HG03571 (cell line): Measurements from ENCODE around the gene RANBP10.
"Not testable (repeated sequence)": the region's sequence is repeated elsewhere in the genome, so short reads cannot be mapped to it uniquely, and the experiment has no call there.

Source experiments
- ATAC-seq: cut with Tn5 transposase; IDR thresholded peaks from one replicate; pipeline ENCODE4 v1.9.1; 2021; ENCODE audit not compliant: unreplicated experiment

RANBP10 gene

DNA sequence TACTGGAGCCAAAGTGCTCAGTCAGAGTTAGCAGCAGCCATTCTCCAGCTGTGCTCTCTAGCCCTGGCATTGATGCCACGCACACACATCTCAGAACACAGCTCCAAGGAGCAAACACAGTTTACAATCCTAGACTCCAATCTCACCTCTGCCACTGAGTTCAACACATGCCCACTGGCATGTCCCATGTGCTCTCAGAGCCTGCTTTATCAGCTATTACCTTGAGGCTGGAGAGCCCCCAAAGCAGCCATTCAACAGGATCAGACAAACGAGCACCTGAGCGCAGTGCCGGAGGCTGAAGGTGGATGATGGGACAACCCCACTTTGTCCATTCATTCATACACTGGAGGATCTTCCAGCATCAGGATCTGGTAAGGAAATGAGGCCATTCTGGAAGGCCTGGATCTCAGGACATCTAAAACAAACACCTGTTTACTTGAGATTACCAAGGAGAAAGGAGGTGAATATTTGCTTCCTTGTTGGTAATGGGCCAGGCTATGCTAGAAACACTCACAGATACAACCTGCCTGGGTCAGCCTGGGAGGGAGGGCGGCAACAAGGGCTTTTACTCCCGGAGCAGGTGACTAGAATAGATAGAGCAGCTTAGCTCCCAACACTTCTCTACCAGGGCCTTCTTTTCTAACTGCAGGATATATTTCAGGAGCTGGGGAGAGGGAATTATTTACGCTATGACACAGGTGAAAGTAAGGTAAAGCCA lies 25.4 kb downstream of the RANBP10 start:
- no peak for ATAC-seq

DNA sequence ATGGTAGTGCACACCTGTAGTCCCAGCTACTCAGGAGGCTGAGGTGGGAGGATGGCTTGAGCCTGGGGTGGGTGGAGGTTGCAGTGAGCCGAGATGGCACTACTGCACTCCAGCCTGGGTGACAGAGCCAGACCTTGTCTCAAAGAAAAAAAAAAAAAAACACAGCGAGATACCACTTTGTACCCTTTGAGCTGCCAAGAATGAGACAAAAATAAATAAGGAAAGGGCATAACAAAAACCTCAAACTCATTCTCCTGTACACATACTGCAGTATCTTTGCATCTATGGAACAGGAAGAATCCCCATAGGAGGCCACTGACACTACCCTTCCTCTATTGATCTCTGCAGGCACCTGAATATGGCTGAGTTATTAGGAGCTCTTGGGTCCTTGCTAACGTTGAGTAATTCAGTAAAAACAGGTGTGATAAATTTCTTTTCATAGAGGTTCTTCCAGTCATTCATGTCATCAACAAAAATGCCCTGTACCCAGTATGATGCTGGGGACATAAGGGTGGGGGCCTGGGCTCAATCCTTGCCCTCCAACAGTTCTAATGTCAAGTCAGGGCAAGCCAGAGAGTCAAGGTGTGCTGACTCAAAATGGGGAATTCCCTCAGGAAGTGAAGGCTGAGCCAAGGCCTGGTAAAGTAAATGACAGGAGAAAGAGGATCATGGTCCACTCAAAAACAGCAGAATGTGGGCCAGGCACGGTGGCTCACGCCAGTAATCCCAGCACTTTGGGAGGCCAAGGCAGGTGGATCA lies 26.9 kb downstream of the RANBP10 start:
- no peak for ATAC-seq

DNA sequence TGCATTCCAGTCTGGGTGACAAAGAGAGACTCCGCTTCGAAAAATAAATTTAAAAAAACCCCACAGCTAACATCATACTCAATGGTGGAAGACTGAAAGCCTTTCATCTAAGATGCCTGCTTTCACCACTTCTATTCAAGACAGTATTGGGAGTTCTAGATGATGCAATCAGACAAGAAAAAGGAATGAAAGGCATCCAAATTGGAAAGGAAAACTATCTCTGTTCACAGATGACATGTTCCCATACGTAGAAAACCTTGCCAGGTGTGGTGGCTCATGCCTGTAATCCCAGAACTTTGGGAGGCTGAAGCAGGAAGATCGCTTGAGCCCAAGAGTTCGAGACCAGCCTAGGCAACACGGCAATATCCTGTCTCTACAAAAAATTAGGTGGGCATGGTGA lies 31.1 kb downstream of the RANBP10 start:
- no peak for ATAC-seq

DNA sequence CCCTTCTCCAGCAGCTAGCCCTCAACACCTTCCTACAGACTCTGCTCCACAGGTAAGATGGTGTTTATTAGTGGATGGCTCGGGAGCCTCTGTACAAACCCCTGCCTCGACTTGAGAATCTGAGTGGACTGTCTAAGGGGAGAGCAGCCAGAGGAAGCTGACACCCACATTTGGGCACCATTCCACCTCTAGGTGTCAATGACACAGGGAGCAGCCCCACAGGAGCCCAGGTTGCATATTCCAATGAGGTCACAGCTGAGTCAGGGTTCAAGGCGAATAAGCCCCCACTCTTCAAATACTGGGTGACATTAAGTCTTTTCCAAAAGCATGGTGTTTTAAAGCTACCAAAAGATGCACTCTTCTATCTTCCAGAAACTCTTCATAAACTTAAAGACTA lies 31.9 kb downstream of the RANBP10 start:
- no peak for ATAC-seq

DNA sequence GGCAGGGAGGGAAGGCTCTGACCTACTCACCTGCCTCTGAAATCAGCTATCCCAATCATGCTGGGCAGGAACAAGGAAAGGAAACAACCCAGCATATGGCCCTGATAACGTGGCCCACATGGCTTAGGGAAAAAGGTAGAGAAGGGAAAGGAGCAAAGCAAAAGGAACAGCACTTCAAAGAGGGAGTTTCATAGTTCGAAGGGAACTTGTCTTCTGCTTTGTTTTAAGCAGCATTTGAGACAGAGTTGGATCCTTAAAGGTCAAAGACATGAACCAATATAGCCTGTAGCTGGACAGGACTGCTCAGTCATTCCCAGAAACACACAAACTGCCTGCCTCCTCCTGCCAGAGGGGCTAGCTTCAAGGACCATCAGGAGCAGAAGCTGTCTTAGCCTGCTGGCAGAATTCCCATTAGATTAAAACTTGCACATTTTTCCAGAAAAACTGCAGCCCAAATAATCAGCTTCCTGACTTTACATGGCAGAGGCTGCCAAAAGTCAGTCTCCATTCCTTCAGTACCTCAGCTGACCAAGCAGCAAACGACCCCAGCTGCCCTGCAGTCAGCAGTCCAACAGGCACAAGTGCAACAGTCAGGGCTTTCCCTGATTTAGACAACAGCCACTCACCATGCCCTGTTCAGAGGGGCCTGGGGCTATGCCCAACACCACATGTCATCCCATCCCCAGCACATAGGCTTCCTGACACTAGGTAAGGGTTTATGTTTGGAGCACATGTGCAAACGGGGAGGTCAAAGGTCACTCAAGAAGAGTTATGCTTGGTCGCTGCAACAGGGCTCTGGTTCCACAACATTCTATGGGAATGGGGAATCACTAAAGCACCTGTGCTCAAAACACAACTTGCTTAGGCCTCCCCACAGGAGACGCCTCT lies 32.5 kb downstream of the RANBP10 start:
- no peak for ATAC-seq

DNA sequence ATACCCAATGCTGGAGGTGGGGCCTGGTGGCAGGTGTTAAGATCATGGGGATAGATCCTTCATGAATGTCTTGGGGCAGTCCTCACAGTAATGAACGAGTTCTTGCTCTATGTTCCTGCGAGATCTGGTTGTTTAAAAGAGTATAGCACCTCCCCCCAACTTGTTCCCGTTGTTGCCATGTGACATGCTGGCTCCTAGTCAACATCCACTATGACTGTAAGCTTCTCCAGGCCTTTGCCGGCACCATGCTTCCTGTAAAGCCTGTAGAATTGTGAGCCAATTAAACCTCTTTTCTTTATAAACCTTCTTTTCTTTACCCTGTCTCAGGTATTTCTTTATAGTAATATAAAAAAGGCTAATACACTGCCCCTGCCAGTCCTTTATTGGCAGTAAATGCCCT lies 33.3 kb downstream of the RANBP10 start:
- ATAC-seq: no peak

DNA sequence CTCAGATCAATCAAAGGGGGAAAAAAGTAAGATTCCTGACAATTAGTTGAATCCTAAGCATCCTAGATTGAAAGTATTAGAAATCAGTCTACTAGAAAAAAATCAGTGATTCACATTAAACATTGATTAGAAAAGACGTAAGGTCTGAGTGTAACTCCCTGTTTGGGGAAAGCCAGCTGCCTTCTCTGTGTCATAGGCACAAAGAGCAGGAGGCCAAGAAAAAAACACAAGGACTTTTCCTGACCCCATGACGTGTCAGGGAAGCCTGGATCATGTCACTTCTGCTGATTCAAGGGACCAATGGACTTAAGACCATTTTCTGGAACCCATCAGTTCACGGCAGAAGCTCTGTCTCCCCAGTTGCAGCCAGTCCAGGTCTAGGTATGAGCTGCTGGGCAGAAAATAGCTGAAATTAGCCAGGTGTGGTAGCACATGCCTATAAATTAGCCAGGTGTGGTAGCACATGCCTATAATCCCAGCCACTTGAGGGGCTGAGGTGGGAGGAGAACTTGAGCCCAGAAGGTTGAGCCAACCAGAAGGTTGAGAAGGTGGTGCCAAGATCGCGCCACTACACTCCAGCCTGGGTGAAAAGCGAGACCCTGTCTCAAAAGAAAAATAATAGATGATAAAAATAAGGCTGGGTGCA lies 35.9 kb downstream of the RANBP10 start:
- ATAC-seq: no peak

DNA sequence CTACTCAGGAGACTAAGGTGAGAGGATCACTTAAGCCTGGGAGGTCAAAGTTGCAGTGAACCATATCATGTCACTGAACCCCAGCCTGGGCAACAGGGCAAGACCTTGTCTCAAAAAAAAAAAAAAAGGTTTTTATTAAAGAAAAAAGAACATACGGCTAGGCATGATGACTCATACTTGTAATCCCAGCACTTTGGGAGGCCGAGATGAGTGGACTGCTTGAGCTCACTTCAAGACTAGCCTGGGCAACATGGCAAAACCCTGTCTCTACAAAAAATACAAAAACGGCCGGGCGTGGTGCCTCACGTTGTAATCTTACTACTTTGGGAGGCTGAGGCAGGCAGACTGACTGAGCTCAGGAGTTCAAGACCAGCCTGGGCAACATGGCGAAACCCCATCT lies 38.4 kb downstream of the RANBP10 start:
- no peak for ATAC-seq

DNA sequence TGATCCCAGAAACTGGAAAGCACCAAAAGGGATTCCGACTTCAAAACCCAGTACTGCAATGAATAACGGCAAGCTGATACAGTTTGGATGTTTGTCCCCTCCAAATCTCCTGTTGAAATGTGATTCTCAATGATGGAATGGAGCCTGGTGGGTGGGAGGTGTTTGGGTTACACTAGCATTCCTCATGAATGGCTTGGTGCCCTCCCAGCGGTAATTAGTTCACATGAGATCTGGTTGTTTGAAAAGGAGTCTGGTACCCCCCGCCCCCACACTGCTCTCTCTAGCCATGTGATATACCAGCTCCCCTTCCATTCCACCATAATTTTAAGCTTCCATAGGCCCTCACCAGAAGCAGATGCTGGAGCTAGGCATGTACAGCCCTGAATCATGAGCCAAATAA lies 40.1 kb downstream of the RANBP10 start:
- ATAC-seq: no peak

DNA sequence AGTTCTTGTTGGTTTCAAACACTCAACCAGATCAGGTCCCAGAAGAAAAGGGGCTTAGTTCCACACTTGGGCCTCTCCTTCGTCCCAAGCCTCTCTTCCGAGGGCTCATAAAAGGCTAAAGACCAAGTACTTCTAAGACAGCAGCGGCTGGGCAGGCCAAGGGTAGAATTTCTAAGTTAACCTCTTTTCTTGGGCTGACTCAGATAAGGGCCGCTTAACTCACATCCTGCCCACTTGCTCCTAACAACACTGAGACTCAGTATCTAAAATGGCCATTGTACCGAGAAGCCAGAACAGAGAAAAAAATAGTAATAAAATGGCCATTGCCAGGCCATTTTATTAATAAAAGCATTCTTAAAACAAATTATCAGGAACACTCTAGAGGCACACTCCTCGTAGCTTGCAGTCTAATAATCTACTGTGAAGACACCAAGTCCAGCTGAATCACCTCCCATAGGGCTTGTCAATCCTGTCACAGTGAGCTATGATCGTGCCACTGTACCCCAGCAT lies 42.1 kb downstream of the RANBP10 start:
- ATAC-seq: no peak

DNA sequence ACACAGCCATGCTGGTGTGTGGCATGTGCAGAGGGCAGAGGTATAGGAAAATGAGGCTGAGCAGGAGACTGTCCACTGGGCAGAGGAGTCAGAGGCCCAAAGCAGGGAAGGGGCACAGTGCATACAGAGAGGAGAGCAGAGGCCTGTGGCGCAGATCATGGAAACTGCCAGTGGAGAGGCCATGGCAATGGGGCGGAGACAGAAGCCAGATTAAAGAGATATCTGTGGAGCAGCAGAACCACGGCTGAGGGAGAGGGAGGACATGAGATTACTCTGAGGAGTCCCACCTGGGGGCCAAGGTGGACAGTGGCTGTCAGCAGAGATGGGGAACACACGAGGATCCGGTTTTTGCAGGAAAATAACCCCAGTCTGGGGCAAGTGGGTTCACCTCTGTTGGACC lies 43.3 kb downstream of the RANBP10 start:
- ATAC-seq: no peak

DNA sequence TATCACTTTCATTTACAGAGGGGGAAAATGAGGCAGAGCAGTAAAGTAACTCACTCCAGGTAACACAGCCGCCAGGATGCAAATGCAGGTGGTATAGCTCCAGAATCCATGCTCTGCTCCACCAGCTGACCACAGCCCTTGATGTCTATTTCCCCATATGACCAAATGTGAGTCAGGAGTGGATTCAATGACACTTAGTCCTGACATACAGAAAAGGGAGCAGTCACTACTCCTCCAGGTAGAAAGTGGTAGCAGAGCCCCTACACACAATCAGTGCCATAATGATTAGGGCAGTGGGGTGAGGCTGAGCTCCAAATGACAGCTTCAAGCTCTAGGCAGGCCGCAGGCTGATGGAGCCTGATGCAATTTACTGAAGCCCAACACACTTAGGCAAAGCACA lies 44.0 kb downstream of the RANBP10 start:
- ATAC-seq: no peak

DNA sequence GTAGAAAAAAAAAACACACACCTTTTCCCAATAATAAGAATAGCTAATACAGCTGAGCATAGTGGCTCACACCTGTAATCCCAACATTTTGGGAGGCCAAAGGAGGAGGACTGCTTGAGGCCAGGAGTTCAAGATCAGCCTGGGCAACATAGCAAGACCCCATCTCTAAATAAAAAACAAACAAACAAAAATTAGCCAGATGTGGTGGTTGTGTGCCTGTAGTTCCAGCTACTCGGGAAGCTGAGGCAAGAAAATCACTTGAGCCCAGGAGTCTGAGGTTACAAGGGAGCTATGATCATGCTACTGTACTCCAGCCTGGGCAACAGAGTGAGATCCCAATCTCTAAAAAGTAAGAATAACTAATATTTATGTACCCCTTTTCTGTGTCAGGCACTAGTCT lies 44.4 kb downstream of the RANBP10 start:
- ATAC-seq: no peak

DNA sequence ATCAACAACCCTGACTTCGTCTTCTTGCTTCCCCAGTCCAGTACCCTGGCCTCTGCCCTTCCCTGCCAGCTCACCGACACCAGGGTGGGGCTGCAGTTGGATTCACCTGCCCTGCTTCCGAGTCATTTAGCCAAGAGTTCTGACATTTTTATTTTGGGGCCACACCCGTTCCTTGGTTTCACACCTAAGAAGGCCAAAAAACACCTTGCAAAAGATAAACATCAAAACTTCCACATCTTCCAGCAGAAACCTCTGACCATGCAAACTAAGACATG lies 45.5 kb downstream of the RANBP10 start:
- ATAC-seq: no peak

DNA sequence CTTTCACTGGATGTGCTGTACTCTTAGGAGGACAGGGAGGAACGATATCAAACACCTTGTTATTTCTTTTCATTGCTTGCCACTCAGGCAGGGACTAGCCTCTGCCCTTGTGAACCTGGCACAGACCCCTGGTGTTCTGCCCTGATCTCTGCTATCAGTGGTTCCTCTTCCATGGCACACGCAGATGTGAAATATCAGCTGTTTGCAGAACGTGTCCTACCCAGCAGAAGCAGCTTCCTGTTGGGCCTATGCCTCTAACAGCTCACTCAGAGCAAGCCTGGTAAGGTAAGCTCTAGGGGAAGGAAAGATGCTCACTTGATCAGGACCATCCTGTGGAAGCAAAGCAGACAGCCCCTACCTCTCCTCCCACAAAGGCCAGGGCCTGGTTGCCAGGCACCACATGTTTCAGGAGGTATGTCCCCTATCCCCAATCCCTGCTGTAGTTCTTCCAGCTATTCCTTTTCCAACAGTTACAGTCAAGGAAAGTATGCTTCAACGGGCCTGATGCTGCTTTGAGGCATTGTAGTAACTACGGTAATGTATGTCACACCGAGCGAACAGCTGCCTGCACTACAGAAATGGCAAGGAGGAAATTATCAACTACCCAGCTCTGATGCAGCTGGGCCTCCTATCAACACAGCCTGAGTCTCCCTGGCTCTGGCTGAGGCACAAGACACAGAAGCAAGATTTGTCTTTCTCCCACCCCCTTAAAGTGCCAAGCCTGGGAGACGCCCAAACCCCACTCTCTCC lies 46.0 kb downstream of the RANBP10 start:
- no peak for ATAC-seq

DNA sequence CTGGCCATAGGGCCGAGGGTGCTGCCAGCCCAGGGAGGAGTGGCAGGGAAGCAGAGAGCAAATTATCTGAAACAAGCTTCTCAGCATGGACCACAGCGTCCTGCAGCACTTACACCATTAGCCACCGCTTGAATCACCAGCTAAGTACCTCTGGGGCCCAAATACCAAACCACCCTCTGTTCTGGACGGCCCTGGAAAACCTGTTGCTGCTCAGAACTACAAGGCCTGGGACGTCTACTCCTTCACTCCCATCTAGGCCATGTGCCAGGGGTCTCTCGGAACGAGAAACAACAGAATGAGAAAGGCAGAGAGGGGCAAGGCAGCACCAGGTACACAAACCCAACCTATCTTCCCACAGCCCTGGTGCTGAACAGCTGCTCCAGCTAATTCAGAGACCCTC lies 47.4 kb downstream of the RANBP10 start:
- ATAC-seq: no peak

DNA sequence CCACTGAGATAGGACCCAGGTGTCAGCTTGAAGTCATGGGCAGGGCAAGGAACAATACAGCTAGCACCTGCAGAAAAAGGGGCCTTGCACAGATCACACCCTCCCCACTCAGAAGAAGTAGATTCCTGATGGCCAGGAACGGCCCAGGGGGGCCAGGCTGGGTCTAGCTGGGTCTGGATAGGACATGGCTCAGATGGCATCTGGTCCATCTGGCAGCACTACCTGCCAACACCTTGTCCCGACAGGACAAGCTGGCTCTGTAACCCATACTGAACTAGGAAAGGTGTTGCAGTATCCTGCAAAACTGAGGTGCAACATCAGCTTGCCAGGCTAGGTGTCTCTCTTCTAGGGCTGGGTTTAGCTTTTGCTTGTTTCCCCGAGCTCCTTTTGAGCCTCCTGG lies 48.4 kb downstream of the RANBP10 start:
- ATAC-seq: no peak

DNA sequence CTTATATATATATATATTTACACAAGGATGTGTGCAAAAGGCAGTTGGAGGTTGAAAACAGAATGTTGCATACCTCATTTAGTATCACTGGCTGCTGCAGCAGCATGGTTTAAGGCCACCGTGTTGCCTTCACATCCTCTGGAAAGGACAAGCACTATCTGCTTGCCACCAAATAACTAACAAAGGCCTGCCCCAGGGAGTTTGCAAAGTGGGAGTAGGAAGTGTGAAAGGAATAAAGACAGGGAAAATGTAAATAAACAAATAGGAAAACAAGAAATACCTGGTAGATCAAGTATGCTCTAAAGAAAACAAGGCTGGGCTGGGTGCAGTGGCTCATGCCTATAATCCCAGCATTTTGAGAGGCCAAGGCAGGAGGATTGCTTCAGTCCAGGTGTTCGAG lies 53.7 kb downstream of the RANBP10 start:
- ATAC-seq: no peak

DNA sequence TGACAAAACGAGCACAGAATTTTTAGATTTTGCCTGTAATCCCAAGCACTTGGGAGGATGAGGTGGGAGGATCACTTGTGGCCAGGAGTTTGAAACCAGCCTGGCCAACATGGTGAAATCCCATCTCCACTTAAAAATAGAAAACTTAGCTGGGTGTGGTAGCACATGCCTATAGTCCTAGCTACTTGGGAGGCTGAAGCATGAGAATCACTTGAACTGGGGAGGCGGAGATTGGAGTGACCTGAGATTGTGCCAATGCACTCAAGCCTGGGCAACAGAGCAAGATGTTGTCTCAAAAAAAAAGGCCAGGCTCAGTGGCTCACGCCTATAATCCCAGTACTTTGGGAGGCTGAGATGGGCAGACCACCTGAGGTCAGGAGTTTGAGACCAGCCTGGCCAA lies 55.0 kb downstream of the RANBP10 start:
- not testable (repeated sequence) for ATAC-seq

DNA sequence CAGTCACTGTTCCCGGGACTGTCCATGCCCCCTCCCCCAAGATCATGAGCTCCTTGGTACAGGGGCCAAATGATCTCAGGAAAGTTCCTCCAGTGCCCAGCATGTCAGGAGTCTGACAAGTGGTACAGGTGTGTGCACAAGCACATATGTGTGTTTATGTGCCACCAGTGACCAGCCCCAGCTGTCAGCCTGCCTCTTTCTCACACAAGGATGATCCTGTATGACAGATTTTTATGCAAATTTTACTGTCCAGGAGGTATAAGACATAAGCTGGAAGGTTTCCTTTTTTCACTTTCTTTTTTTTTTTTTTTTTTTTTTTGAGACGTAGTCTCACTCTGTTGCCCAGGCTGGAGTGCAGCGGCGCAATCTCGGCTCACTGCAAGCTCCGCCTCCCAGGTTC lies 55.9 kb downstream of the RANBP10 start:
- ATAC-seq: peak; percentile 69
